Caco-2 (cell line): Measurements from ENCODE around the gene NBPF3. TPM values are rescaled to one million over a fixed set of nuclear protein-coding genes. Genes with fewer than 3 reads are reported as not detected.
"Not testable (repeated sequence)": the region's sequence is repeated elsewhere in the genome, so short reads cannot be mapped to it uniquely, and the experiment has no call there.

Experiments used
- BruUV-seq: library from RNA; stranded (reverse); fragments of 400-500 nt; replicated peaks from 2 replicates; lab custom pipeline; 2021; lab: Mats Ljungman, UMichigan
- CTCF ChIA-PET: fragments of 300-600 bp; sonication (Branson Sonifier 250); formaldehyde crosslinking; loops from one replicate; lab custom pipeline; 2022; ENCODE audit warnings: antibody characterized with exemption; lab: Charles Lee
- POLR2A ChIA-PET: fragments of 300-600 bp; sonication (Branson Sonifier 250); formaldehyde crosslinking; loops from one replicate; lab custom pipeline; 2022; ENCODE audit warnings: antibody characterized with exemption; lab: Charles Lee
- DNase-seq, 2 experiments: peaks; one replicate each; pipeline versions ENCODE4 v3.0.0 to v3.0.0-alpha.2; 2020 to 2022
- H3K27me3 ChIP-seq: replicated peaks from 2 replicates; pipeline ENCODE4 v1.6.0; 2011; ENCODE audit warnings: low read length; ENCODE audit not compliant: control insufficient read depth, insufficient read depth
- H3K36me3 ChIP-seq: 2 replicates; pipeline ENCODE4 v1.5.1; 2011; ENCODE audit warnings: low read length; ENCODE audit not compliant: control insufficient read depth, insufficient read depth
- H3K4me1 ChIP-seq: fragments of 250-450 bp; sonication (Bioruptor Pico); 2 replicates; pipeline ENCODE4 v1.5.1; 2020; ENCODE audit warnings: mild to moderate bottlenecking
- H3K4me3 ChIP-seq: 2 replicates; pipeline ENCODE4 v1.5.1; 2011; ENCODE audit warnings: low read depth, mild to moderate bottlenecking, control low read depth, low read length
- H3K9me3 ChIP-seq: fragments of 250-450 bp; sonication (Bioruptor Pico); 2 replicates; pipeline ENCODE4 v1.5.1; 2020; ENCODE audit warnings: mild to moderate bottlenecking, moderate library complexity
- H3K27ac Mint-ChIP-seq: one replicate; pipeline ENCODE4 v1.8.0; 2022; ENCODE audit warnings: mixed read lengths; ENCODE audit not compliant: unreplicated experiment
- H3K27me3 Mint-ChIP-seq: one replicate; pipeline ENCODE4 v1.8.0; 2022; ENCODE audit warnings: mixed read lengths; ENCODE audit not compliant: insufficient read depth, unreplicated experiment
- H3K36me3 Mint-ChIP-seq: one replicate; pipeline ENCODE4 v1.8.0; 2022; ENCODE audit warnings: mild to moderate bottlenecking, mixed read lengths; ENCODE audit not compliant: insufficient read depth, unreplicated experiment
- H3K4me1 Mint-ChIP-seq: one replicate; pipeline ENCODE4 v1.8.0; 2022; ENCODE audit warnings: low read depth, mixed read lengths; ENCODE audit not compliant: unreplicated experiment
- H3K4me3 Mint-ChIP-seq: one replicate; pipeline ENCODE4 v1.8.0; 2022; ENCODE audit warnings: mild to moderate bottlenecking, moderate library complexity, mixed read lengths; ENCODE audit not compliant: unreplicated experiment
- H3K9me3 Mint-ChIP-seq: one replicate; pipeline ENCODE4 v1.8.0; 2022; ENCODE audit warnings: mixed read lengths; ENCODE audit not compliant: unreplicated experiment
- CTCF ChIP-seq, 2 experiments: fragments of 200-600 bp in 1 of 2; IDR thresholded peaks; 1 replicate in 1 of 2; 2 replicates in 1 of 2; pipeline versions ENCODE4 v1.5.1 to v1.8.0; 2011 to 2022; ENCODE audit warnings: antibody characterized with exemption in 1 of 2, control low read depth in 1 of 2, inconsistent platforms in 1 of 2, low read depth in 1 of 2, low read length in 1 of 2, mild to moderate bottlenecking in 1 of 2, moderate library complexity in 1 of 2; ENCODE audit not compliant: insufficient read depth in 1 of 2, severe bottlenecking in 1 of 2, unreplicated experiment in 1 of 2
- intact Hi-C: fragments of 100-400 bp; cut with micrococcal nuclease; formaldehyde crosslinking; loops from one replicate; pipeline ENCODE4 v1.10.0; 2022; ENCODE audit not compliant: unreplicated experiment
- total RNA-seq: library from RNA; stranded (reverse); gene quantifications from 2 replicates; pipeline ENCODE4 v1.2.3, GENCODE V29; 2022

NBPF3 gene
- total RNA-seq, 1 experiment from 2014 or later: 14.9 TPM

GRCh38 chr1:21469581-21469980, 29.6 kb downstream of the NBPF3 start:
- no peak for DNase-seq
- Histone ChIP-seq H3K9me3 (no peaks in the 10 kb centered on the region), H3K4me1 (no peaks in the 10 kb centered on the region), H3K4me3 (no peak overlapping the region), H3K36me3 (no peaks in the 10 kb centered on the region), H3K27me3 (no peaks in the 10 kb centered on the region)
- Mint-ChIP-seq H3K4me1 (peaks cover 11% of the 10 kb centered on the region), H3K27ac (no peak overlapping the region), H3K27me3 (no peaks in the 10 kb centered on the region), H3K36me3 (no peaks in the 10 kb centered on the region), H3K9me3 (no peaks in the 10 kb centered on the region), H3K4me3 (no peak overlapping the region)
- no TSS peak for BruUV-seq
- intact Hi-C loops: no loop called here
- ChIA-PET POLR2A (no interaction called here), CTCF (no interaction called here)
- TF ChIP-seq CTCF (IDR thresholded peaks at IDR 0.05; ENCODE audit: insufficient read depth in 1 of 2, low read depth in 1 of 2, low read length in 1 of 2, severe bottlenecking in 1 of 2, unreplicated experiment in 1 of 2): no peak

- Mint-ChIP-seq H3K27me3 (no peaks in the 10 kb centered on the region), H3K9me3 (no peaks in the 10 kb centered on the region), H3K27ac (no peak overlapping the region), H3K36me3 (no peaks in the 10 kb centered on the region), H3K4me3 (no peak overlapping the region), H3K4me1 (peaks cover 5% of the 10 kb centered on the region)
- Histone ChIP-seq H3K36me3 (no peaks in the 10 kb centered on the region), H3K9me3 (no peaks in the 10 kb centered on the region), H3K4me3 (no peak overlapping the region), H3K4me1 (no peaks in the 10 kb centered on the region), H3K27me3 (no peaks in the 10 kb centered on the region)
- intact Hi-C loops: no loop called here
- TF ChIP-seq CTCF (IDR thresholded peaks at IDR 0.05; ENCODE audit: insufficient read depth in 1 of 2, low read depth in 1 of 2, low read length in 1 of 2, severe bottlenecking in 1 of 2, unreplicated experiment in 1 of 2): no peak
- BruUV-seq: no TSS peak
- POLR2A ChIA-PET: no interaction called here
- CTCF ChIA-PET: no interaction called here
- no peak for DNase-seq
Observed at GRCh38 chr1:21472861-21473260, 32.9 kb downstream of the NBPF3 start.

GRCh38 chr1:21478356-21478755, 38.4 kb downstream of the NBPF3 start:
- no peak for TF ChIP-seq CTCF (IDR thresholded peaks at IDR 0.05; ENCODE audit: insufficient read depth in 1 of 2, low read depth in 1 of 2, low read length in 1 of 2, severe bottlenecking in 1 of 2, unreplicated experiment in 1 of 2)
- H3K4me1 ChIP-seq: no peaks in the 10 kb centered on the region
- no peaks in the 10 kb centered on the region for H3K9me3 ChIP-seq
- Mint-ChIP-seq H3K4me1 (no peaks in the 10 kb centered on the region), H3K4me3 (no peak overlapping the region), H3K36me3 (peaks cover 6% of the 10 kb centered on the region), H3K27ac (no peak overlapping the region), H3K27me3 (no peaks in the 10 kb centered on the region), H3K9me3 (no peaks in the 10 kb centered on the region)
- no peaks in the 10 kb centered on the region for H3K27me3 ChIP-seq
- DNase-seq: no peak
- no TSS peak for BruUV-seq
- no peaks in the 10 kb centered on the region; the same call in 1 of the 2 replicates for H3K36me3 ChIP-seq
- intact Hi-C loops: no loop called here
- CTCF ChIA-PET: no interaction called here
- POLR2A ChIA-PET: no interaction called here
- no peak overlapping the region for H3K4me3 ChIP-seq

GRCh38 chr1:21483881-21484280, 43.9 kb downstream of the NBPF3 start:
- intact Hi-C loops, H3K27ac Mint-ChIP-seq, H3K4me1 ChIP-seq, H3K9me3 Mint-ChIP-seq, H3K27me3 Mint-ChIP-seq, POLR2A ChIA-PET, DNase-seq, CTCF ChIA-PET, H3K36me3 ChIP-seq, H3K4me3 ChIP-seq, H3K4me3 Mint-ChIP-seq, H3K27me3 ChIP-seq, H3K4me1 Mint-ChIP-seq, H3K9me3 ChIP-seq, H3K36me3 Mint-ChIP-seq, BruUV-seq: not testable (repeated sequence)
